ENCODE measurements around the gene CXorf49B. TPM values are rescaled to one million over a fixed set of nuclear protein-coding genes. Genes with fewer than 3 reads are reported as not detected.
"Not testable (repeated sequence)": the region's sequence is repeated elsewhere in the genome, so short reads cannot be mapped to it uniquely, and the experiment has no call there.

The CXorf49B gene
- total and polyA plus RNA-seq, 4 donors, result not detected

DNA sequence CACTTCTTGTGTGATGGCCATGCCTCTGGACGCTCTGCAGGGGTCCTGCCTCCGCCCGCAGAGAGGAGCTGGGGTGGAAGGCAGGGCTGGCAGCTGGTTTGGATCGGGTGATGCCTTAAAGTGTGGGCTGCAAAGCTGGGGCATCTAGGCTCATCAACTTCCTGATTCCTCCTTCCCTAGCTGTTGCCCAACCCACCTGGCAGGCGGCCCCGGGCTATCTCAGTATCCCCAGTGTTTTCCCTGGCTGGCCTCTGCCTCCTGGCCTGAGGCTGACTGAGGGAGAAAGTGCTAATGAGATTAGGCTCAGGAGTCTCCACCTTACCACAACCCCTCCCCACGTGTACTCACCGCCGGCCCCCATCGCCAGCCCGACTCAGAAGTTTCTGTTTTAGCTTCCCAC lies 1.7 kb downstream of the CXorf49B start:
- H3K27ac ChIP-seq (ENCODE audit: low read depth in 1 of 2, low read length in 2 of 2); H3K4me1 ChIP-seq (ENCODE audit: control insufficient read depth in 4 of 4, insufficient read depth in 4 of 4, low read length in 3 of 4); H3K4me3 ChIP-seq (ENCODE audit: low read depth in 1 of 3, low read length in 3 of 3); H3K27me3 ChIP-seq (ENCODE audit: control insufficient read depth in 4 of 4, insufficient read depth in 4 of 4, low read length in 3 of 4); H3K36me3 ChIP-seq (ENCODE audit: control insufficient read depth in 4 of 4, insufficient read depth in 3 of 4, low read depth in 1 of 4, low read length in 3 of 4); H3K9me3 ChIP-seq (ENCODE audit: control insufficient read depth in 4 of 4, low read length in 3 of 4); DNase-seq (ENCODE audit: low spot score); H3K9ac ChIP-seq (ENCODE audit: low read depth in 1 of 2, low read length in 2 of 2): not testable (repeated sequence)
- no CpG with 5 or more reads among the region's 11 CpGs for WGBS

DNA sequence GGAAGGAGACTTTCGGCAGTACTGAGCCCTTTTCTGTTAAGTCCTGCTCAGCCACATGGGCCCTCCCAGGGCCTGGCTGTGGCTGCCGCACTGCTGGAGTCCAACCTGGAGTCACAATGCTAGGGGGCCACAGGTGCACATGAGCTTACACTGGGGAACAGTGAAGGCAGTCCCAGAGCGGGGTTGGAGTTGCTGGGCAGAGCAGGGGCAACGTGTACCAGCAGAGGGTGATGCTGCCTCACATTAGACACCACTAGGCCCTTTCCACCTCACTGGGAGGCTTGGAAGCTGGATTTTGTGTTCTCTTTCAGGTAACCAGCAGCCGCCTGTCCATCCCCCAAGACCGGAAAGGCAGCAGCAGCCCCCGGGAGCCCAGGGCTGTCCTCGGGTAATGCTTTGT lies 2.5 kb downstream of the CXorf49B start:
- not testable (repeated sequence) for H3K9ac ChIP-seq (ENCODE audit: low read depth in 1 of 2, low read length in 2 of 2); H3K27ac ChIP-seq (ENCODE audit: low read depth in 1 of 2, low read length in 2 of 2); H3K4me1 ChIP-seq (ENCODE audit: control insufficient read depth in 4 of 4, insufficient read depth in 4 of 4, low read length in 3 of 4); H3K9me3 ChIP-seq (ENCODE audit: control insufficient read depth in 4 of 4, low read length in 3 of 4); H3K4me3 ChIP-seq (ENCODE audit: low read depth in 1 of 3, low read length in 3 of 3); DNase-seq (ENCODE audit: low spot score); H3K36me3 ChIP-seq (ENCODE audit: control insufficient read depth in 4 of 4, insufficient read depth in 3 of 4, low read depth in 1 of 4, low read length in 3 of 4); H3K27me3 ChIP-seq (ENCODE audit: control insufficient read depth in 4 of 4, insufficient read depth in 4 of 4, low read length in 3 of 4)
- WGBS, result no CpG with 5 or more reads among the region's 8 CpGs

DNA sequence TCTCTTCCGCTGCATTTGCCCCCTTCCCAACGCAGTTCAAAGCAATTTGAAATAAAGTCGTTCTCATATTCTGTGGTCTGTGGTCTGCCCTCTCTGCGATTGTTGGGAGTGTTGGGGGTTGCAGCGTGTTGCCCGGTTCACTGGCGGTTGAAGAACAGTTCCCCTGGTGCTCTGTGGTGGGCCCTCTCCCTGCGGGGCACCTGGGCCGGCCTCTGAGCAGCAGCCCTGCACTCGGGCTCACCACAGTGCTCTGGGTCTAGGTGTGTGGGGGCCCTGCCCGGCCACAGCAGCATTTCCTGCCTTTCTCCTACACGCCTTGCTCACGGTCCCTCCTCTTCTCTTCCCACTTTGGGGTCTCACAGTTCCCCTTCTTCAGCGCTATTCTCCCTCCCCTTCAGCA lies 4.0 kb downstream of the CXorf49B start:
- H3K36me3 ChIP-seq (ENCODE audit: control insufficient read depth in 4 of 4, insufficient read depth in 3 of 4, low read depth in 1 of 4, low read length in 3 of 4); H3K4me1 ChIP-seq (ENCODE audit: control insufficient read depth in 4 of 4, insufficient read depth in 4 of 4, low read length in 3 of 4); H3K27me3 ChIP-seq (ENCODE audit: control insufficient read depth in 4 of 4, insufficient read depth in 4 of 4, low read length in 3 of 4); H3K4me3 ChIP-seq (ENCODE audit: low read depth in 1 of 3, low read length in 3 of 3); H3K9me3 ChIP-seq (ENCODE audit: control insufficient read depth in 4 of 4, low read length in 3 of 4); H3K27ac ChIP-seq (ENCODE audit: low read depth in 1 of 2, low read length in 2 of 2); DNase-seq (ENCODE audit: low spot score); H3K9ac ChIP-seq (ENCODE audit: low read depth in 1 of 2, low read length in 2 of 2): not testable (repeated sequence)
- no CpG with 5 or more reads among the region's 14 CpGs for WGBS

DNA sequence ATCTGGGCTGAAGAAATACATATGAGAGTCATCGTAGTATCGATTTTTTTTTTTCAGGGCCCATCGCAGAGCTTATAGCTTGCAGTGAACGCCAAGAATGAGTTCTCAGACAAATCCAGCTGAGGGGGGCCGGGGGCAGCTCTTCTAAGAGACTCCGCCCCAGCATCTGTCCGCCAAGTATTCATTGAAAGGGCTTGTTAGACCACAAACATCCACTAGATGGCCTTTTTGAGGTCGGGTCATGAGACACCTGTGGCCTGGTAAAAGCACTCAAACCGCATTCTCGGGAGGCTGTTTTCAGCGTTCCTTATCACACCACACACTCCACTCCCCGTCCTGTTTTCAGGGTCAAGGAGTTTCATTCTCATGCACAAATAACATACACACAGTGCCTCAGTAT lies 15.2 kb downstream of the CXorf49B start:
- H3K27ac ChIP-seq (ENCODE audit: low read depth in 1 of 2, low read length in 2 of 2); H3K9me3 ChIP-seq (ENCODE audit: control insufficient read depth in 4 of 4, low read length in 3 of 4); H3K4me3 ChIP-seq (ENCODE audit: low read depth in 1 of 3, low read length in 3 of 3); DNase-seq (ENCODE audit: low spot score); H3K9ac ChIP-seq (ENCODE audit: low read depth in 1 of 2, low read length in 2 of 2); H3K36me3 ChIP-seq (ENCODE audit: control insufficient read depth in 4 of 4, insufficient read depth in 3 of 4, low read depth in 1 of 4, low read length in 3 of 4); H3K4me1 ChIP-seq (ENCODE audit: control insufficient read depth in 4 of 4, insufficient read depth in 4 of 4, low read length in 3 of 4); H3K27me3 ChIP-seq (ENCODE audit: control insufficient read depth in 4 of 4, insufficient read depth in 4 of 4, low read length in 3 of 4): not testable (repeated sequence)
- no CpG with 5 or more reads among the region's 12 CpGs for WGBS

- H3K4me3 ChIP-seq (ENCODE audit: low read depth in 1 of 3, low read length in 3 of 3), result not testable (repeated sequence)
- no CpG with 5 or more reads among the region's 10 CpGs for WGBS
Measured at GRCh38 chrX:71782225-71782949, 19.2 kb downstream of the CXorf49B start.

DNA sequence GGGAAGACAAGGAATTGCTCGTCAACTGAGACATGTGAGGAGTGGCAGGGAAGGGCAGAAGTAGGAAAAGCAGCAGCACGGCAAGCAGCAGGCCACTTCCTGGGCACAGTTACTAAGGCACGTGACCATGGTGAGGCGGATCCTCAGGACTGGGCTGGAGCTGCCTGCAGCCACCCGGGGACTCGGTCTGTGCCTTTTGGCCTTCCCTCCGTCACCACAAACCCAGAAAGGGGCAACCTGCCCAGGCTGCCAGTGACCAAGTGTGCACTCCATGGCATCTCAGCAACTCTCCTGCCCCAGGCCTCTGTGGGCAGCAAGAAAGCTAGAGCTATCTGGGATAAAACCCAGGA lies 19.8 kb downstream of the CXorf49B start:
- H3K27ac ChIP-seq (ENCODE audit: low read depth in 1 of 2, low read length in 2 of 2); H3K9me3 ChIP-seq (ENCODE audit: control insufficient read depth in 4 of 4, low read length in 3 of 4); DNase-seq (ENCODE audit: low spot score); H3K4me1 ChIP-seq (ENCODE audit: control insufficient read depth in 4 of 4, insufficient read depth in 4 of 4, low read length in 3 of 4); H3K9ac ChIP-seq (ENCODE audit: low read depth in 1 of 2, low read length in 2 of 2); H3K27me3 ChIP-seq (ENCODE audit: control insufficient read depth in 4 of 4, insufficient read depth in 4 of 4, low read length in 3 of 4); H3K36me3 ChIP-seq (ENCODE audit: control insufficient read depth in 4 of 4, insufficient read depth in 3 of 4, low read depth in 1 of 4, low read length in 3 of 4); H3K4me3 ChIP-seq (ENCODE audit: low read depth in 1 of 3, low read length in 3 of 3): not testable (repeated sequence)
- WGBS, result no CpG with 5 or more reads among the region's 7 CpGs

More at GRCh38 chrX:71782225-71782949, 19.2 kb downstream of the CXorf49B start:
- not testable (repeated sequence) for H3K36me3 ChIP-seq (ENCODE audit: control insufficient read depth in 4 of 4, insufficient read depth in 3 of 4, low read depth in 1 of 4, low read length in 3 of 4); H3K27me3 ChIP-seq (ENCODE audit: control insufficient read depth in 4 of 4, insufficient read depth in 4 of 4, low read length in 3 of 4); DNase-seq (ENCODE audit: low spot score); H3K27ac ChIP-seq (ENCODE audit: low read depth in 1 of 2, low read length in 2 of 2); H3K4me1 ChIP-seq (ENCODE audit: control insufficient read depth in 4 of 4, insufficient read depth in 4 of 4, low read length in 3 of 4); H3K9ac ChIP-seq (ENCODE audit: low read depth in 1 of 2, low read length in 2 of 2); H3K9me3 ChIP-seq (ENCODE audit: control insufficient read depth in 4 of 4, low read length in 3 of 4)

DNA sequence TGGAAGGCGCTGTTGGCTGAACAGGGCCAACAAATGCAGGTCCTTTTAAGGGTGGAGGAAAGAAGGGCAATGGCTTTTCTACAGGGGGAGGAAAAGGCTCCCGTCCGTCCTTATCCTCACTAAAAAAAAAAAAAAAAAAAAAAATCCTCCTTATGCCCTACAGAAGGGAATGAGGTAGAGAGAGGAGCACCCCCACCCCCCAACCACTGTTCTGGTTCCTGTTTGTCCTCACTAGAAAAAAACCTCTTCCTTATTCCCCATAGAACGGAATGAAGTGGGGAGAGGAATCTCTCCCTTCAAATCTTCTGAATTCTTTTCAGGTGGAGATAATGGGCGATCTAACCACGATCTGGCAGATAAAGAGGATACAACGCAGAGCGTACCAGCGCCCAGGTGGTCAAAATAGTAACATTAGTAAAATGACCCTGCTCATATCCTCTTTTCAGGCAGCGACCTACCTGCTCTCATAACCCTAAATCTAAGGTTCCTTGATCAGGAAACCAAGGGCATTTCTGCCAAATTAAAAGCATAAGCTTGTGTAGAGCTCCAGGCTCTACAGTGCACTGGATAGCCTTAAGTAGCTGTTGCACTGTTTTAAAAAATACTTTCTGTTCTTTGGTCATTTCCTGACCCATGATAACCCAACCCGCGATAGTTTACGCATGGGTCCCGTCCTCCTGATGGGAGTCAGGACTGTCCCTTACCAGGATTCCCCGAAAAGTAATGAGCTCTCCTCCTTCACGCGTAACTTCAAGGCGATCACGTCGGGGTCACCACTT lies 20.6 kb downstream of the CXorf49B start:
- not testable (repeated sequence) for H3K4me3 ChIP-seq (ENCODE audit: low read depth in 1 of 3, low read length in 3 of 3); H3K36me3 ChIP-seq (ENCODE audit: control insufficient read depth in 4 of 4, insufficient read depth in 3 of 4, low read depth in 1 of 4, low read length in 3 of 4); H3K9me3 ChIP-seq (ENCODE audit: control insufficient read depth in 4 of 4, low read length in 3 of 4); H3K27ac ChIP-seq (ENCODE audit: low read depth in 1 of 2, low read length in 2 of 2); H3K27me3 ChIP-seq (ENCODE audit: control insufficient read depth in 4 of 4, insufficient read depth in 4 of 4, low read length in 3 of 4); H3K4me1 ChIP-seq (ENCODE audit: control insufficient read depth in 4 of 4, insufficient read depth in 4 of 4, low read length in 3 of 4); H3K9ac ChIP-seq (ENCODE audit: low read depth in 1 of 2, low read length in 2 of 2); DNase-seq (ENCODE audit: low spot score)
- no CpG with 5 or more reads among the region's 20 CpGs for WGBS

GRCh38 chrX:71784348-71784983 lies 21.3 kb downstream of the CXorf49B start:
- H3K9ac ChIP-seq (ENCODE audit: low read depth in 1 of 2, low read length in 2 of 2); H3K4me3 ChIP-seq (ENCODE audit: low read depth in 1 of 3, low read length in 3 of 3); H3K27ac ChIP-seq (ENCODE audit: low read depth in 1 of 2, low read length in 2 of 2); H3K4me1 ChIP-seq (ENCODE audit: control insufficient read depth in 4 of 4, insufficient read depth in 4 of 4, low read length in 3 of 4); H3K27me3 ChIP-seq (ENCODE audit: control insufficient read depth in 4 of 4, insufficient read depth in 4 of 4, low read length in 3 of 4); H3K9me3 ChIP-seq (ENCODE audit: control insufficient read depth in 4 of 4, low read length in 3 of 4); H3K36me3 ChIP-seq (ENCODE audit: control insufficient read depth in 4 of 4, insufficient read depth in 3 of 4, low read depth in 1 of 4, low read length in 3 of 4); DNase-seq (ENCODE audit: low spot score): not testable (repeated sequence)
- WGBS, result no CpG with 5 or more reads among the region's 15 CpGs
